Adrenal gland (tissue), 5 donors: ENCODE measurements around the gene LAMC2.

Source experiments
- POLR2A ChIP-seq, 2 donors: fragments of 450-650 bp; IDR thresholded peaks; one replicate each; pipeline ENCODE4 v1.6.1; 2017; ENCODE audit warnings: antibody characterized with exemption in 2 of 2, mild to moderate bottlenecking in 2 of 2, moderate library complexity in 1 of 2
- TF ChIP-seq, protein P1 (sequence below), 6 experiments: fragments of 450-650 bp in 4 of 6; fragments of 200-600 bp in 2 of 6; sonication (generic) in 1 of 6; IDR thresholded peaks; 1 replicate in 5 of 6; 2 replicates in 1 of 6; pipeline versions ENCODE4 v1.5.1 to v1.8.0; 2016 to 2021; ENCODE audit warnings: antibody characterized with exemption in 6 of 6, mild to moderate bottlenecking in 2 of 6, moderate library complexity in 1 of 6
- donor health status: DM: no; HTN: no; CAD: no.

GRCh38 chr1:183175631-183176030, 10.4 kb upstream of the LAMC2 start:
- TF ChIP-seq POLR2A (IDR thresholded peaks at IDR 0.05), result no peak
- TF ChIP-seq, protein P1, sequence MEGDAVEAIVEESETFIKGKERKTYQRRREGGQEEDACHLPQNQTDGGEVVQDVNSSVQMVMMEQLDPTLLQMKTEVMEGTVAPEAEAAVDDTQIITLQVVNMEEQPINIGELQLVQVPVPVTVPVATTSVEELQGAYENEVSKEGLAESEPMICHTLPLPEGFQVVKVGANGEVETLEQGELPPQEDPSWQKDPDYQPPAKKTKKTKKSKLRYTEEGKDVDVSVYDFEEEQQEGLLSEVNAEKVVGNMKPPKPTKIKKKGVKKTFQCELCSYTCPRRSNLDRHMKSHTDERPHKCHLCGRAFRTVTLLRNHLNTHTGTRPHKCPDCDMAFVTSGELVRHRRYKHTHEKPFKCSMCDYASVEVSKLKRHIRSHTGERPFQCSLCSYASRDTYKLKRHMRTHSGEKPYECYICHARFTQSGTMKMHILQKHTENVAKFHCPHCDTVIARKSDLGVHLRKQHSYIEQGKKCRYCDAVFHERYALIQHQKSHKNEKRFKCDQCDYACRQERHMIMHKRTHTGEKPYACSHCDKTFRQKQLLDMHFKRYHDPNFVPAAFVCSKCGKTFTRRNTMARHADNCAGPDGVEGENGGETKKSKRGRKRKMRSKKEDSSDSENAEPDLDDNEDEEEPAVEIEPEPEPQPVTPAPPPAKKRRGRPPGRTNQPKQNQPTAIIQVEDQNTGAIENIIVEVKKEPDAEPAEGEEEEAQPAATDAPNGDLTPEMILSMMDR (IDR thresholded peaks at IDR 0.05), result no peak
